Endothelial cell of umbilical vein (primary cell): Measurements from ENCODE around the gene EMP2.

Source experiments
- FOS ChIP-seq: IDR thresholded peaks from 2 replicates; pipeline ENCODE4 v1.6.1; 2011; ENCODE audit warnings: mild to moderate bottlenecking, low read length, moderate library complexity, borderline replicate concordance; ENCODE audit not compliant: insufficient read depth
- JUN ChIP-seq: IDR thresholded peaks from 2 replicates; pipeline ENCODE4 v1.6.1; 2011; ENCODE audit warnings: borderline replicate concordance, low read depth; ENCODE audit not compliant: insufficient read length, insufficient read depth
- POLR2A ChIP-seq: IDR thresholded peaks from 2 replicates; pipeline ENCODE4 v1.6.1; 2012; ENCODE audit warnings: low read depth, mild to moderate bottlenecking, control low read depth, low read length
- POLR2AphosphoS5 ChIP-seq: IDR thresholded peaks from 2 replicates; pipeline ENCODE4 v1.6.1; 2012; ENCODE audit warnings: low read depth, mild to moderate bottlenecking, control low read depth, low read length, moderate library complexity; ENCODE audit not compliant: insufficient read depth
- TF ChIP-seq, protein P1 (sequence below), 2 donors: IDR thresholded peaks; 1 replicate in 1 of 2; 2 replicates in 1 of 2; pipeline ENCODE4 v1.5.1; 2011; ENCODE audit warnings: low read length in 2 of 2, mild to moderate bottlenecking in 2 of 2, moderate library complexity in 2 of 2, control low read depth in 1 of 2, inconsistent platforms in 1 of 2, low read depth in 1 of 2; ENCODE audit not compliant: insufficient read depth in 1 of 2; ENCODE audit errors: extremely low read depth in 1 of 2
- TF ChIP-seq, protein P2 (sequence below): IDR thresholded peaks from 2 replicates; pipeline ENCODE4 v1.6.1; 2011; ENCODE audit not compliant: insufficient read depth, insufficient read length

DNA sequence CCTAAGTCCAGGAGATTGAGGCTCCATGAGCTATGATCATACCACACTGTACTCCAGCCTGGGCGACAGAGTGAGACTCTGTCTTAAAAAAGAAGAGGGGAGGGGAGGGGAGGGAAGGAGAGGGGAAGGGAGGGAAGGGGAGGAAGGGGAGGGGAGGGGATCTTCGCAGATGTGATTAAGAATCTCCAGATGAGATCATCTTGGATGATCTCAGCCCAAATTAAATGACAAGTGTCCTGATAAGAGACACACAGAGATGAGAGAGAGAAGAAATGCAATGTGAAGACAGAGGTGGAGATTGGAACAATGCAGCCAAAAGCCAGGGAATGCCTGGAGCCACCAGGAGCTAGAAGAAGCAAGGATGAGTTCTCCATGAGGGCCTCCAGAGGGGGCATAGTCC lies 70.1 kb downstream of the EMP2 start:
- TF ChIP-seq POLR2AphosphoS5 (no peak), POLR2A (no peak), FOS (no peak), JUN (no peak)
- TF ChIP-seq, protein P1, sequence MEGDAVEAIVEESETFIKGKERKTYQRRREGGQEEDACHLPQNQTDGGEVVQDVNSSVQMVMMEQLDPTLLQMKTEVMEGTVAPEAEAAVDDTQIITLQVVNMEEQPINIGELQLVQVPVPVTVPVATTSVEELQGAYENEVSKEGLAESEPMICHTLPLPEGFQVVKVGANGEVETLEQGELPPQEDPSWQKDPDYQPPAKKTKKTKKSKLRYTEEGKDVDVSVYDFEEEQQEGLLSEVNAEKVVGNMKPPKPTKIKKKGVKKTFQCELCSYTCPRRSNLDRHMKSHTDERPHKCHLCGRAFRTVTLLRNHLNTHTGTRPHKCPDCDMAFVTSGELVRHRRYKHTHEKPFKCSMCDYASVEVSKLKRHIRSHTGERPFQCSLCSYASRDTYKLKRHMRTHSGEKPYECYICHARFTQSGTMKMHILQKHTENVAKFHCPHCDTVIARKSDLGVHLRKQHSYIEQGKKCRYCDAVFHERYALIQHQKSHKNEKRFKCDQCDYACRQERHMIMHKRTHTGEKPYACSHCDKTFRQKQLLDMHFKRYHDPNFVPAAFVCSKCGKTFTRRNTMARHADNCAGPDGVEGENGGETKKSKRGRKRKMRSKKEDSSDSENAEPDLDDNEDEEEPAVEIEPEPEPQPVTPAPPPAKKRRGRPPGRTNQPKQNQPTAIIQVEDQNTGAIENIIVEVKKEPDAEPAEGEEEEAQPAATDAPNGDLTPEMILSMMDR (IDR thresholded peaks at IDR 0.05; ENCODE audit: extremely low read depth in 1 of 2, insufficient read depth in 1 of 2, low read depth in 1 of 2, low read length in 2 of 2), result no peak
- TF ChIP-seq, protein P2, sequence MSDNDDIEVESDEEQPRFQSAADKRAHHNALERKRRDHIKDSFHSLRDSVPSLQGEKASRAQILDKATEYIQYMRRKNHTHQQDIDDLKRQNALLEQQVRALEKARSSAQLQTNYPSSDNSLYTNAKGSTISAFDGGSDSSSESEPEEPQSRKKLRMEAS, result no peak
